Tibial artery (tissue), 4 donors: ENCODE results near the gene PCDH8.

ENCODE experiments used
- DNase-seq, 2 donors: peaks; one replicate each; pipeline ENCODE4 v3.0.0-alpha.2; 2019
- H3K27ac ChIP-seq, 2 donors: fragments of 200-600 bp; sonication (generic) in 1 of 2; 1 replicate in 1 of 2; 2 replicates in 1 of 2; pipeline ENCODE4 v1.5.1; 2018 to 2019; ENCODE audit warnings: mild to moderate bottlenecking in 1 of 2
- H3K27me3 ChIP-seq, 2 donors: fragments of 200-600 bp; sonication (generic) in 1 of 2; one replicate each; pipeline versions ENCODE4 v1.5.1 to v1.6.0; 2016 to 2019
- H3K36me3 ChIP-seq, 3 donors: fragments of 200-600 bp; sonication (generic) in 2 of 3; one replicate each; pipeline ENCODE4 v1.5.1; 2016 to 2019; ENCODE audit warnings: mild to moderate bottlenecking in 2 of 3
- H3K4me1 ChIP-seq, 4 donors: fragments of 200-600 bp; sonication (generic) in 2 of 4; 1 replicate in 3 of 4; 2 replicates in 1 of 4; pipeline ENCODE4 v1.5.1; 2016 to 2019
- H3K4me3 ChIP-seq, 2 donors: fragments of 200-600 bp; sonication (generic) in 1 of 2; 1 replicate in 1 of 2; 2 replicates in 1 of 2; pipeline ENCODE4 v1.5.1; 2018 to 2019; ENCODE audit warnings: mild to moderate bottlenecking in 2 of 2
- H3K9me3 ChIP-seq, 3 donors: fragments of 200-600 bp; sonication (generic) in 1 of 3; one replicate each; pipeline ENCODE4 v1.5.1; 2016 to 2019
- CTCF ChIP-seq, 2 experiments: fragments of 200-600 bp in 1 of 2; fragments of 450-650 bp in 1 of 2; IDR thresholded peaks; one replicate each; pipeline ENCODE4 v1.5.1; 2017 to 2019; ENCODE audit warnings: antibody characterized with exemption in 2 of 2, mild to moderate bottlenecking in 1 of 2, moderate library complexity in 1 of 2
- intact Hi-C: fragments of 100-400 bp; cut with DNase I; formaldehyde crosslinking; loops from one replicate; pipeline ENCODE4 v1.15.0; 2023; ENCODE audit warnings: low total_unique reads

PCDH8 gene

GRCh38 chr13:52868190-52868589 is 19.8 kb upstream of the PCDH8 start:
- no peaks in the 10 kb centered on the region for H3K36me3 ChIP-seq
- peaks cover 0 to 6% of the 10 kb centered on the region in 2 donors for H3K27me3 ChIP-seq
- no peak for TF ChIP-seq CTCF (IDR thresholded peaks at IDR 0.05)
- no peak overlapping the region for H3K4me3 ChIP-seq
- no peak for DNase-seq
- no peak overlapping the region for H3K27ac ChIP-seq
- no peaks in the 10 kb centered on the region for H3K4me1 ChIP-seq
- intact Hi-C loops, result no loop called here
- H3K9me3 ChIP-seq, result no peaks in the 10 kb centered on the region

- H3K27ac ChIP-seq, result no peak overlapping the region
- intact Hi-C loops, result no loop called here
- no peak for TF ChIP-seq CTCF (IDR thresholded peaks at IDR 0.05)
- H3K4me1 ChIP-seq, result no peaks in the 10 kb centered on the region
- no peak overlapping the region for H3K4me3 ChIP-seq
- DNase-seq, result no peak
- peaks cover 0 to under 1% of the 10 kb centered on the region in 2 donors for H3K27me3 ChIP-seq
- H3K9me3 ChIP-seq, result no peaks in the 10 kb centered on the region
- H3K36me3 ChIP-seq, result no peaks in the 10 kb centered on the region
Measured at GRCh38 chr13:52864941-52865340, 16.5 kb upstream of the PCDH8 start.

GRCh38 chr13:52862358-52863206 is 14.1 kb upstream of the PCDH8 start:
- no peaks in the 10 kb centered on the region for H3K9me3 ChIP-seq
- DNase-seq, result no peak
- H3K4me1 ChIP-seq, result no peaks in the 10 kb centered on the region
- H3K4me3 ChIP-seq, result no peak overlapping the region
- H3K27me3 ChIP-seq, result no peaks in the 10 kb centered on the region
- no peak overlapping the region for H3K27ac ChIP-seq
- no peaks in the 10 kb centered on the region for H3K36me3 ChIP-seq
- intact Hi-C loops, result no loop called here
- no peak for TF ChIP-seq CTCF (IDR thresholded peaks at IDR 0.05)

- Histone ChIP-seq H3K27ac (no peak overlapping the region), H3K4me3 (no peak overlapping the region), H3K27me3 (peaks cover 0 to 36% of the 10 kb centered on the region in 2 donors), H3K9me3 (no peaks in the 10 kb centered on the region), H3K36me3 (no peaks in the 10 kb centered on the region), H3K4me1 (peaks cover 0 to 28% (median 17%) of the 10 kb centered on the region in 4 donors)
- DNase-seq, result no peak
- intact Hi-C loops, result no loop called here
- no peak for TF ChIP-seq CTCF (IDR thresholded peaks at IDR 0.05)
Measured at GRCh38 chr13:52852444-52852843, 4.0 kb upstream of the PCDH8 start.

- no peak for TF ChIP-seq CTCF (IDR thresholded peaks at IDR 0.05)
- no peaks in the 10 kb centered on the region for H3K36me3 ChIP-seq
- DNase-seq, result peak in 1 of 2 donors; percentile 27
- intact Hi-C loops, result no loop called here
- H3K4me1 ChIP-seq, result peaks cover 0 to 38% (median 26%) of the 10 kb centered on the region in 4 donors
- peak overlapping the region; percentile 14 to 27 for H3K27ac ChIP-seq
- H3K27me3 ChIP-seq, result peaks cover 0 to 47% of the 10 kb centered on the region in 2 donors
- no peaks in the 10 kb centered on the region for H3K9me3 ChIP-seq
- H3K4me3 ChIP-seq, result peak overlapping the region; percentile 55 to 70
Measured at GRCh38 chr13:52851137-52851962, 2.9 kb upstream of the PCDH8 start.
